Mammary epithelial cell (primary cell): ENCODE results near the gene LRP1.

Experiments
- CTCF ChIP-seq, 2 donors: IDR thresholded peaks in 1 of 2; conservative IDR thresholded peaks in 1 of 2; 2 replicates each; pipeline ENCODE4 v1.5.1; 2011 to 2012; ENCODE audit warnings: inconsistent platforms in 2 of 2, low read length in 2 of 2, mild to moderate bottlenecking in 2 of 2, control low read depth in 1 of 2, low read depth in 1 of 2; ENCODE audit not compliant: insufficient read depth in 1 of 2; ENCODE audit errors: extremely low read depth in 1 of 2
- EZH2 ChIP-seq: IDR thresholded peaks from 2 replicates; pipeline ENCODE4 v1.6.1; 2012; ENCODE audit warnings: low read length, inconsistent platforms, borderline replicate concordance

- TF ChIP-seq CTCF (conservative IDR thresholded peaks at IDR 0.05 in 1 of 2, IDR thresholded peaks at IDR 0.05 in 1 of 2; ENCODE audit: extremely low read depth in 1 of 2, insufficient read depth in 1 of 2, low read depth in 1 of 2, low read length in 2 of 2) (no peak), EZH2 (no peak)
These were observed 45.4 kb downstream of the LRP1 start for GRCh38 chr12:57173683-57174082.
